Brain microvascular endothelial cell (primary cell): ENCODE results near the gene ZNRF2.
A peak's percentile ranks its signal among the peaks of the same experiment; 100 is the strongest.

Experiments
- DNase-seq: peaks from one replicate; pipeline ENCODE4 v3.0.0-alpha.2; 2020
- H3K27ac ChIP-seq: fragments of 250-450 bp; sonication (Bioruptor Pico); 2 replicates; pipeline ENCODE4 v1.5.1; 2020; ENCODE audit warnings: mild to moderate bottlenecking, moderate library complexity
- H3K27me3 ChIP-seq: fragments of 250-450 bp; sonication (Bioruptor Pico); replicated peaks from 2 replicates; pipeline ENCODE4 v1.5.1; 2020; ENCODE audit warnings: mild to moderate bottlenecking
- H3K36me3 ChIP-seq: fragments of 250-450 bp; sonication (Bioruptor Pico); replicated peaks from 2 replicates; pipeline ENCODE4 v1.5.1; 2020; ENCODE audit warnings: mild to moderate bottlenecking
- H3K4me3 ChIP-seq: 2 replicates; pipeline ENCODE4 v1.5.1; 2011; ENCODE audit warnings: low read depth, mild to moderate bottlenecking, control low read depth, low read length, moderate library complexity
- CTCF ChIP-seq: IDR thresholded peaks from 2 replicates; pipeline ENCODE4 v1.5.1; 2011; ENCODE audit warnings: low read depth, mild to moderate bottlenecking, moderate library complexity, low read length, control low read depth, inconsistent platforms; ENCODE audit errors: missing control alignments
- in situ Hi-C: cut with HindIII; loops from 2 replicates; pipeline ENCODE4 v1.10.0; 2017; ENCODE audit warnings: low sequenced_read_pairs, low pct_ligation_motif_present

The ZNRF2 gene

GRCh38 chr7:30284298-30285066 is at the start of gene ZNRF2:
ZNRF2 (plus strand) TSS chr7:30284597; CDS start chr7:30285358, 761 bp downstream.
- H3K4me3 ChIP-seq, result peak within 1 kb of the TSS; percentile 69
- in situ Hi-C loops, result no loop called here
- H3K27ac ChIP-seq, result peak within 1 kb of the TSS; percentile 75
- peak; percentile 26 for TF ChIP-seq CTCF
- peak; percentile 96 for DNase-seq
- no peaks in the 10 kb centered on the region for H3K27me3 ChIP-seq
- H3K36me3 ChIP-seq, result no peaks in the 10 kb centered on the region

- Histone ChIP-seq H3K4me3 (no peak overlapping the region), H3K27me3 (no peaks in the 10 kb centered on the region), H3K27ac (no peak overlapping the region), H3K36me3 (no peaks in the 10 kb centered on the region)
- no peak for TF ChIP-seq CTCF
- DNase-seq, result no peak
- in situ Hi-C loops, result no loop called here
Observed at GRCh38 chr7:30237271-30237695, 47.1 kb upstream of the ZNRF2 start.

GRCh38 chr7:30238721-30239441 is 45.5 kb upstream of the ZNRF2 start:
- Histone ChIP-seq H3K27ac (no peak overlapping the region), H3K36me3 (no peaks in the 10 kb centered on the region), H3K4me3 (no peak overlapping the region), H3K27me3 (no peaks in the 10 kb centered on the region)
- DNase-seq, result no peak
- in situ Hi-C loops, result no loop called here
- TF ChIP-seq CTCF, result no peak

GRCh38 chr7:30240106-30240800 is 44.1 kb upstream of the ZNRF2 start:
- Histone ChIP-seq H3K36me3 (no peaks in the 10 kb centered on the region), H3K27ac (no peak overlapping the region), H3K27me3 (no peaks in the 10 kb centered on the region), H3K4me3 (no peak overlapping the region)
- DNase-seq, result no peak
- in situ Hi-C loops, result no loop called here
- no peak for TF ChIP-seq CTCF

GRCh38 chr7:30241767-30242166 is 42.6 kb upstream of the ZNRF2 start:
- in situ Hi-C loops, result no loop called here
- TF ChIP-seq CTCF, result no peak
- no peak overlapping the region for H3K27ac ChIP-seq

More at GRCh38 chr7:30241767-30242166, 42.6 kb upstream of the ZNRF2 start:
- no peak for DNase-seq
- no peaks in the 10 kb centered on the region for H3K27me3 ChIP-seq
- H3K36me3 ChIP-seq, result no peaks in the 10 kb centered on the region
- H3K4me3 ChIP-seq, result no peak overlapping the region
